GM23338 (cell line): ENCODE data around the gene ALDOA. TPM values are rescaled to one million over a fixed set of nuclear protein-coding genes. Genes with fewer than 3 reads are reported as not detected.

Experiments used
- ATAC-seq: fragments of 200-7000 bp; cut with Tn5 transposase; 3 replicates; pipeline ENCODE4 v1.9.1; 2020
- DNase-seq: peaks from one replicate; pipeline ENCODE4 v3.0.0-alpha.2; 2015; ENCODE audit warnings: low spot score
- H2AFZ ChIP-seq: fragments of 200-600 bp; sonication (generic); 2 replicates; pipeline ENCODE4 v1.8.0; 2016; ENCODE audit warnings: antibody characterized with exemption, mild to moderate bottlenecking, moderate library complexity
- H3F3A ChIP-seq: fragments of 200-600 bp; sonication (generic); replicated peaks from 2 replicates; pipeline ENCODE4 v1.8.0; 2017; ENCODE audit warnings: antibody characterized with exemption, mixed run types, low read depth
- H3K27ac ChIP-seq: fragments of 200-600 bp; sonication (generic); 2 replicates; pipeline ENCODE4 v1.6.1; 2016; ENCODE audit warnings: low read depth
- H3K27me3 ChIP-seq: fragments of 200-600 bp; sonication (generic); 2 replicates; pipeline ENCODE4 v1.8.0; 2016; ENCODE audit warnings: mild to moderate bottlenecking, mixed run types, moderate library complexity; ENCODE audit not compliant: insufficient read depth
- H3K36me3 ChIP-seq: fragments of 200-600 bp; sonication (generic); 2 replicates; pipeline ENCODE4 v1.8.0; 2016; ENCODE audit warnings: mild to moderate bottlenecking; ENCODE audit not compliant: insufficient read depth
- H3K4me1 ChIP-seq: fragments of 200-600 bp; sonication (generic); 2 replicates; pipeline ENCODE4 v1.8.0; 2016; ENCODE audit warnings: mild to moderate bottlenecking, moderate library complexity; ENCODE audit not compliant: insufficient read depth
- H3K4me2 ChIP-seq: fragments of 200-600 bp; sonication (generic); 2 replicates; pipeline ENCODE4 v1.7.1; 2017; ENCODE audit warnings: mixed run types
- H3K4me3 ChIP-seq: fragments of 200-600 bp; sonication (generic); 2 replicates; pipeline ENCODE4 v1.6.1; 2016; ENCODE audit warnings: mixed run types
- H3K79me2 ChIP-seq: fragments of 200-600 bp; sonication (generic); replicated peaks from 2 replicates; pipeline ENCODE4 v1.8.0; 2017; ENCODE audit warnings: mild to moderate bottlenecking; ENCODE audit not compliant: insufficient read depth
- H3K9me2 ChIP-seq: fragments of 200-600 bp; sonication (generic); 2 replicates; pipeline ENCODE4 v1.8.0; 2017; ENCODE audit not compliant: insufficient read depth
- H4K20me1 ChIP-seq: fragments of 200-600 bp; sonication (generic); replicated peaks from 2 replicates; pipeline ENCODE4 v1.8.0; 2017; ENCODE audit warnings: mild to moderate bottlenecking; ENCODE audit not compliant: insufficient read depth
- H3K27ac Mint-ChIP-seq: 2 replicates; pipeline ENCODE4 v1.8.0; 2020; ENCODE audit warnings: inconsistent platforms, mild to moderate bottlenecking, moderate library complexity, mixed read lengths
- H3K27me3 Mint-ChIP-seq: 3 replicates; pipeline ENCODE4 v1.8.0; 2022; ENCODE audit warnings: low read depth, mild to moderate bottlenecking, moderate library complexity, mixed read lengths, inconsistent platforms; ENCODE audit not compliant: insufficient read depth, poor library complexity
- H3K36me3 Mint-ChIP-seq: 3 replicates; pipeline ENCODE4 v1.8.0; 2021; ENCODE audit warnings: low read depth, mild to moderate bottlenecking, inconsistent platforms, moderate library complexity, mixed read lengths
- H3K4me1 Mint-ChIP-seq: 3 replicates; pipeline ENCODE4 v1.8.0; 2020; ENCODE audit warnings: mild to moderate bottlenecking, inconsistent platforms, mixed read lengths
- H3K4me3 Mint-ChIP-seq: 3 replicates; pipeline ENCODE4 v1.8.0; 2021; ENCODE audit warnings: moderate library complexity, mild to moderate bottlenecking, inconsistent platforms, mixed read lengths
- H3K9me3 Mint-ChIP-seq: 3 replicates; pipeline ENCODE4 v1.8.0; 2020; ENCODE audit warnings: moderate library complexity, mild to moderate bottlenecking, inconsistent platforms, mixed read lengths
- CREB1 ChIP-seq: fragments of 250-450 bp; sonication (Bioruptor Pico); IDR thresholded peaks from 2 replicates; pipeline ENCODE4 v1.5.0; 2020; ENCODE audit warnings: low read depth, mild to moderate bottlenecking, moderate library complexity
- ETS1 ChIP-seq: IDR thresholded peaks from 2 replicates; pipeline ENCODE4 v1.6.1; 2016; ENCODE audit warnings: antibody characterized with exemption
- EZH2 ChIP-seq: fragments of 200-600 bp; sonication (generic); IDR thresholded peaks from one replicate; pipeline ENCODE4 v1.8.0; 2017; ENCODE audit warnings: antibody characterized with exemption, mild to moderate bottlenecking, low read depth; ENCODE audit not compliant: unreplicated experiment
- EZH2phosphoT487 ChIP-seq: fragments of 200-600 bp; sonication (generic); IDR thresholded peaks from one replicate; pipeline ENCODE4 v1.8.1; 2018; ENCODE audit warnings: antibody characterized with exemption; ENCODE audit not compliant: unreplicated experiment
- JUNB ChIP-seq: IDR thresholded peaks from one replicate; pipeline ENCODE4 v1.6.1; 2016; ENCODE audit warnings: antibody characterized with exemption; ENCODE audit not compliant: unreplicated experiment
- NANOG ChIP-seq: IDR thresholded peaks from 2 replicates; pipeline ENCODE4 v1.6.1; 2016; ENCODE audit warnings: antibody characterized with exemption, borderline replicate concordance
- POLR2AphosphoS5 ChIP-seq: IDR thresholded peaks from 2 replicates; pipeline ENCODE4 v1.6.1; 2016; ENCODE audit warnings: antibody characterized with exemption, low read depth
- STAT1 ChIP-seq: IDR thresholded peaks from one replicate; pipeline ENCODE4 v1.6.1; 2016; ENCODE audit warnings: antibody characterized with exemption; ENCODE audit not compliant: unreplicated experiment
- ZNF114 ChIP-seq: fragments of 250-450 bp; sonication (Bioruptor Pico); IDR thresholded peaks from 2 replicates; pipeline ENCODE4 v1.5.0; 2020; ENCODE audit warnings: mild to moderate bottlenecking, moderate library complexity
- ZNF331 ChIP-seq: fragments of 250-450 bp; sonication (Bioruptor Pico); IDR thresholded peaks from 2 replicates; pipeline ENCODE4 v1.5.0; 2020; ENCODE audit warnings: low read depth, mild to moderate bottlenecking, moderate library complexity
- polyA plus RNA-seq: library from polyadenylated mRNA; unstranded; fragments of >200 nt; fragmentation: Nextera tagmentation; extraction: Ambion mirVana; gene quantifications from 2 replicates; pipeline ENCODE4 v1.2.1, GENCODE V29; 2016
- total RNA-seq: library from RNA; depleted of rRNA; stranded (reverse); fragments of >200 nt; shearing (Covaris generic); gene quantifications from 2 replicates; pipeline ENCODE4 v1.2.3, GENCODE V29; 2014
- TF ChIP-seq, protein P1 (sequence below): fragments of 250-450 bp; sonication (Bioruptor Pico); IDR thresholded peaks from 2 replicates; pipeline ENCODE4 v1.5.0; 2020; ENCODE audit warnings: mild to moderate bottlenecking, moderate library complexity
- TF ChIP-seq, protein P2 (sequence below), 2 experiments: fragments of 200-600 bp in 1 of 2; sonication (generic) in 1 of 2; conservative IDR thresholded peaks; 2 replicates each; pipeline versions ENCODE4 v1.5.1 to v1.6.1; 2016 to 2017; ENCODE audit warnings: antibody characterized with exemption in 2 of 2, low read depth in 2 of 2, mild to moderate bottlenecking in 2 of 2, moderate library complexity in 1 of 2
- TF ChIP-seq, protein P3 (sequence below): IDR thresholded peaks from one replicate; pipeline ENCODE4 v1.6.1; 2018; ENCODE audit warnings: antibody characterized with exemption; ENCODE audit not compliant: unreplicated experiment

Gene ALDOA
- total and polyA plus RNA-seq, 2 experiments from 2014 or later: 1,054 to 1,306 TPM

GRCh38 chr16:30060346-30060745 is 5.2 kb upstream of the ALDOA start:
- H3K79me2 ChIP-seq: no peaks in the 10 kb centered on the region
- DNase-seq (no peak), ATAC-seq (no peak)
- H3K9me3 Mint-ChIP-seq: no peaks in the 10 kb centered on the region; the same call in 2 of the 3 replicates
- no peak overlapping the region for H3K4me3 Mint-ChIP-seq
- H3K27me3 Mint-ChIP-seq: peaks cover 14% of the 10 kb centered on the region
- H4K20me1 ChIP-seq: no peaks in the 10 kb centered on the region
- peaks cover 13% of the 10 kb centered on the region; the same call in 2 of the 3 replicates for H3K4me1 Mint-ChIP-seq
- H3K4me3 ChIP-seq: no peak overlapping the region
- TF ChIP-seq NANOG (no peak), ETS1 (no peak), ZNF114 (CRISPR knock-in tag) (no peak), JUNB (no peak), EZH2phosphoT487 (no peak), STAT1 (no peak), EZH2 (no peak), POLR2AphosphoS5 (no peak), CREB1 (CRISPR knock-in tag) (no peak), ZNF331 (CRISPR knock-in tag) (no peak)
- TF ChIP-seq, protein P1, sequence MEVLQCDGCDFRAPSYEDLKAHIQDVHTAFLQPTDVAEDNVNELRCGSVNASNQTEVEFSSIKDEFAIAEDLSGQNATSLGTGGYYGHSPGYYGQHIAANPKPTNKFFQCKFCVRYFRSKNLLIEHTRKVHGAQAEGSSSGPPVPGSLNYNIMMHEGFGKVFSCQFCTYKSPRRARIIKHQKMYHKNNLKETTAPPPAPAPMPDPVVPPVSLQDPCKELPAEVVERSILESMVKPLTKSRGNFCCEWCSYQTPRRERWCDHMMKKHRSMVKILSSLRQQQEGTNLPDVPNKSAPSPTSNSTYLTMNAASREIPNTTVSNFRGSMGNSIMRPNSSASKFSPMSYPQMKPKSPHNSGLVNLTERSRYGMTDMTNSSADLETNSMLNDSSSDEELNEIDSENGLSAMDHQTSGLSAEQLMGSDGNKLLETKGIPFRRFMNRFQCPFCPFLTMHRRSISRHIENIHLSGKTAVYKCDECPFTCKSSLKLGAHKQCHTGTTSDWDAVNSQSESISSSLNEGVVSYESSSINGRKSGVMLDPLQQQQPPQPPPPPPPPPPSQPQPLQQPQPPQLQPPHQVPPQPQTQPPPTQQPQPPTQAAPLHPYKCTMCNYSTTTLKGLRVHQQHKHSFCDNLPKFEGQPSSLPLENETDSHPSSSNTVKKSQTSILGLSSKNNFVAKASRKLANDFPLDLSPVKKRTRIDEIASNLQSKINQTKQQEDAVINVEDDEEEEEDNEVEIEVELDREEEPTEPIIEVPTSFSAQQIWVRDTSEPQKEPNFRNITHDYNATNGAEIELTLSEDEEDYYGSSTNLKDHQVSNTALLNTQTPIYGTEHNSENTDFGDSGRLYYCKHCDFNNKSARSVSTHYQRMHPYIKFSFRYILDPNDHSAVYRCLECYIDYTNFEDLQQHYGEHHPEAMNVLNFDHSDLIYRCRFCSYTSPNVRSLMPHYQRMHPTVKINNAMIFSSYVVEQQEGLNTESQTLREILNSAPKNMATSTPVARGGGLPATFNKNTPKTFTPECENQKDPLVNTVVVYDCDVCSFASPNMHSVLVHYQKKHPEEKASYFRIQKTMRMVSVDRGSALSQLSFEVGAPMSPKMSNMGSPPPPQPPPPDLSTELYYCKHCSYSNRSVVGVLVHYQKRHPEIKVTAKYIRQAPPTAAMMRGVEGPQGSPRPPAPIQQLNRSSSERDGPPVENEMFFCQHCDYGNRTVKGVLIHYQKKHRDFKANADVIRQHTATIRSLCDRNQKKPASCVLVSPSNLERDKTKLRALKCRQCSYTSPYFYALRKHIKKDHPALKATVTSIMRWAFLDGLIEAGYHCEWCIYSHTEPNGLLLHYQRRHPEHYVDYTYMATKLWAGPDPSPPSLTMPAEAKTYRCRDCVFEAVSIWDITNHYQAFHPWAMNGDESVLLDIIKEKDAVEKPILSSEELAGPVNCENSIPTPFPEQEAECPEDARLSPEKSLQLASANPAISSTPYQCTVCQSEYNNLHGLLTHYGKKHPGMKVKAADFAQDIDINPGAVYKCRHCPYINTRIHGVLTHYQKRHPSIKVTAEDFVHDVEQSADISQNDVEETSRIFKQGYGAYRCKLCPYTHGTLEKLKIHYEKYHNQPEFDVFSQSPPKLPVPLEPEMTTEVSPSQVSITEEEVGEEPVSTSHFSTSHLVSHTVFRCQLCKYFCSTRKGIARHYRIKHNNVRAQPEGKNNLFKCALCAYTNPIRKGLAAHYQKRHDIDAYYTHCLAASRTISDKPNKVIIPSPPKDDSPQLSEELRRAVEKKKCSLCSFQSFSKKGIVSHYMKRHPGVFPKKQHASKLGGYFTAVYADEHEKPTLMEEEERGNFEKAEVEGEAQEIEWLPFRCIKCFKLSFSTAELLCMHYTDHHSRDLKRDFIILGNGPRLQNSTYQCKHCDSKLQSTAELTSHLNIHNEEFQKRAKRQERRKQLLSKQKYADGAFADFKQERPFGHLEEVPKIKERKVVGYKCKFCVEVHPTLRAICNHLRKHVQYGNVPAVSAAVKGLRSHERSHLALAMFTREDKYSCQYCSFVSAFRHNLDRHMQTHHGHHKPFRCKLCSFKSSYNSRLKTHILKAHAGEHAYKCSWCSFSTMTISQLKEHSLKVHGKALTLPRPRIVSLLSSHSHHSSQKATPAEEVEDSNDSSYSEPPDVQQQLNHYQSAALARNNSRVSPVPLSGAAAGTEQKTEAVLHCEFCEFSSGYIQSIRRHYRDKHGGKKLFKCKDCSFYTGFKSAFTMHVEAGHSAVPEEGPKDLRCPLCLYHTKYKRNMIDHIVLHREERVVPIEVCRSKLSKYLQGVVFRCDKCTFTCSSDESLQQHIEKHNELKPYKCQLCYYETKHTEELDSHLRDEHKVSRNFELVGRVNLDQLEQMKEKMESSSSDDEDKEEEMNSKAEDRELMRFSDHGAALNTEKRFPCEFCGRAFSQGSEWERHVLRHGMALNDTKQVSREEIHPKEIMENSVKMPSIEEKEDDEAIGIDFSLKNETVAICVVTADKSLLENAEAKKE (CRISPR knock-in tag): no peak
- TF ChIP-seq, protein P2, sequence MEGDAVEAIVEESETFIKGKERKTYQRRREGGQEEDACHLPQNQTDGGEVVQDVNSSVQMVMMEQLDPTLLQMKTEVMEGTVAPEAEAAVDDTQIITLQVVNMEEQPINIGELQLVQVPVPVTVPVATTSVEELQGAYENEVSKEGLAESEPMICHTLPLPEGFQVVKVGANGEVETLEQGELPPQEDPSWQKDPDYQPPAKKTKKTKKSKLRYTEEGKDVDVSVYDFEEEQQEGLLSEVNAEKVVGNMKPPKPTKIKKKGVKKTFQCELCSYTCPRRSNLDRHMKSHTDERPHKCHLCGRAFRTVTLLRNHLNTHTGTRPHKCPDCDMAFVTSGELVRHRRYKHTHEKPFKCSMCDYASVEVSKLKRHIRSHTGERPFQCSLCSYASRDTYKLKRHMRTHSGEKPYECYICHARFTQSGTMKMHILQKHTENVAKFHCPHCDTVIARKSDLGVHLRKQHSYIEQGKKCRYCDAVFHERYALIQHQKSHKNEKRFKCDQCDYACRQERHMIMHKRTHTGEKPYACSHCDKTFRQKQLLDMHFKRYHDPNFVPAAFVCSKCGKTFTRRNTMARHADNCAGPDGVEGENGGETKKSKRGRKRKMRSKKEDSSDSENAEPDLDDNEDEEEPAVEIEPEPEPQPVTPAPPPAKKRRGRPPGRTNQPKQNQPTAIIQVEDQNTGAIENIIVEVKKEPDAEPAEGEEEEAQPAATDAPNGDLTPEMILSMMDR (conservative IDR thresholded peaks at IDR 0.05; ENCODE audit: low read depth in 2 of 2): no peak
- TF ChIP-seq, protein P3, sequence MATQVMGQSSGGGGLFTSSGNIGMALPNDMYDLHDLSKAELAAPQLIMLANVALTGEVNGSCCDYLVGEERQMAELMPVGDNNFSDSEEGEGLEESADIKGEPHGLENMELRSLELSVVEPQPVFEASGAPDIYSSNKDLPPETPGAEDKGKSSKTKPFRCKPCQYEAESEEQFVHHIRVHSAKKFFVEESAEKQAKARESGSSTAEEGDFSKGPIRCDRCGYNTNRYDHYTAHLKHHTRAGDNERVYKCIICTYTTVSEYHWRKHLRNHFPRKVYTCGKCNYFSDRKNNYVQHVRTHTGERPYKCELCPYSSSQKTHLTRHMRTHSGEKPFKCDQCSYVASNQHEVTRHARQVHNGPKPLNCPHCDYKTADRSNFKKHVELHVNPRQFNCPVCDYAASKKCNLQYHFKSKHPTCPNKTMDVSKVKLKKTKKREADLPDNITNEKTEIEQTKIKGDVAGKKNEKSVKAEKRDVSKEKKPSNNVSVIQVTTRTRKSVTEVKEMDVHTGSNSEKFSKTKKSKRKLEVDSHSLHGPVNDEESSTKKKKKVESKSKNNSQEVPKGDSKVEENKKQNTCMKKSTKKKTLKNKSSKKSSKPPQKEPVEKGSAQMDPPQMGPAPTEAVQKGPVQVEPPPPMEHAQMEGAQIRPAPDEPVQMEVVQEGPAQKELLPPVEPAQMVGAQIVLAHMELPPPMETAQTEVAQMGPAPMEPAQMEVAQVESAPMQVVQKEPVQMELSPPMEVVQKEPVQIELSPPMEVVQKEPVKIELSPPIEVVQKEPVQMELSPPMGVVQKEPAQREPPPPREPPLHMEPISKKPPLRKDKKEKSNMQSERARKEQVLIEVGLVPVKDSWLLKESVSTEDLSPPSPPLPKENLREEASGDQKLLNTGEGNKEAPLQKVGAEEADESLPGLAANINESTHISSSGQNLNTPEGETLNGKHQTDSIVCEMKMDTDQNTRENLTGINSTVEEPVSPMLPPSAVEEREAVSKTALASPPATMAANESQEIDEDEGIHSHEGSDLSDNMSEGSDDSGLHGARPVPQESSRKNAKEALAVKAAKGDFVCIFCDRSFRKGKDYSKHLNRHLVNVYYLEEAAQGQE: no peak
- H3K27ac Mint-ChIP-seq: no peak overlapping the region
- peaks cover 7% of the 10 kb centered on the region; the same call in 1 of the 2 replicates for H3K4me1 ChIP-seq
- no peaks in the 10 kb centered on the region for H3K36me3 ChIP-seq
- H3K27me3 ChIP-seq: no peaks in the 10 kb centered on the region
- H3F3A ChIP-seq: peaks cover 17% of the 10 kb centered on the region
- H3K9me2 ChIP-seq: no peaks in the 10 kb centered on the region
- no peak overlapping the region for H2AFZ ChIP-seq
- no peak overlapping the region for H3K4me2 ChIP-seq
- H3K27ac ChIP-seq: no peak overlapping the region
- no peaks in the 10 kb centered on the region for H3K36me3 Mint-ChIP-seq
